ENCODE data around the gene DYNC1LI1.

The DYNC1LI1 gene

DNA sequence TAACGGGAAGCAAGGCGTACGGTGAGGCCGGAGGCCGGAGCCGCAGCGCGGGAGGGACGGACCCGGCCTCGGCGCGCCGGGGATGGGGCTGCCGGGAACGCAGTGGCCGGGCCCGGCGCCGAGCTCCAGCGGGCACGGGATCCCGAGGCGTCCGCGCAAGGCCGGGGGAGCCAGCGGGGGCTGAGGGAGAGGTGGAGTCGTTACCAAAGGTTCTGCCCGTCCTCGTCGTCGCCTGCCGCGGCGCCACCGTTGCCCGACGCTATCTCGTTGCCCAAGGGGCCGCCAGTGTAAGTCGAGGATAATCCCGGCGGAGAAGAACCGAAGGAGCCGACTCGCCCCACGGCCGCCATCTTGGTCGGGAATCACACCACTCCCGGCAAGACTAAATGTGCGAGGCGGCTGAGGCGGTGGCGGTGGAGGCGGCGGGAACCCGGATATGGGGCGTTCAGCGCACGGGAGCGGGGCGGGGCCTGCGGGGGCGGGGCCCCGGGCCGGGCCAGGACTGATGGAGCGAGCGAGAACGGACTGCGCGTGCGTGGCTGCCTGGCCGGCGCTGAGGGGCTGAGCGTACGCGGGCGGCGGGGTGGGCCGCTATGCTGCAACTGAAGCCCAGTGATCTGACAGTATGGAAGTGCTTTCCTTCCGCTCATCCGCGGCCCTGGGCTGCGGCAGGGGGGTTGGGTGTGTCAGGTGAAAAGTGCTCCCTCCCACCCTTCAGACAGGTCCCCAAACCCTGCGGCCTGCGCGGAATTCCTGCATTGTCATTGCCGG lies at the start of gene DYNC1LI1:
Gene DYNC1LI1, minus strand, starts transcription at position 438 of the 771 bp plus-strand sequence. Its CDS starts 88 bp downstream, at position 350.
- peak; percentile 92 for DNase-seq

DNA sequence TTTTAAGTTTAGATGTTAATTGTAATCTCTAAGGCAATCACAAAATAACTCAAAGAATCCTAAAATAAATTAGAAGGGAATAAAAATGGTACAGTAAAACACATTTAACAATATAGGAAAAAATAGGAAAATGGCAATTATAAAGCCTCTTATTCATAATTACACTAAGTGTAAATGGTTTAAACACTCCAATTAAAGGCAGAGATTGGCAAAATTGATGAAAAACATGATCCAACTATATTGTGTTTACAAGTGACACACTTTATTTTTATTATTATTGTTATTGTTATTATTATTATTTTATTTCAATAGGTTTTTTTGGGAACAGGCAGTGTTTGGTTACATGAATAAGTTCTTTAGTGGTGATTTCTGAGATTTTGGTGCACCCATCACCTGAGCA lies 48.7 kb upstream of the DYNC1LI1 start:
- no peak for DNase-seq

GRCh38 chr3:32616267-32616962 lies 45.8 kb upstream of the DYNC1LI1 start:
- DNase-seq, result no peak

DNA sequence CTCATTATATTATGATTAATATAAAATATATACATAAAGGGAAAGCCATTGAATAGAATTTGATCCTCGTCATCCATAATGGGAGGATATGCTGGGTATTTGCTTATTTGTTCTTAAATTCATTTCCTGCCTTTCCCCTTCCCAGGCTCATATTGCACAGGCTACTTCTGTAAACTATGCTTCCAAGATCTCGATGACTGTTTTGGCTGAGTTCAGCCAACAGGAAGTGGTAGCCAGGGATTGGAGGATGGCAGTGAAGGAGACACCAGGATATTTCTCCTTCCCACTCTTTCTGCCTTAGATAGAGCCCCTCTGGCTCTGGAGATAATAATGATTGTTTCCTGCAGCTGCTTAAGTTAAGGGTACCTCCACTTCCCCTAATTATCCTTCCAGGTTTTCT lies 44.3 kb upstream of the DYNC1LI1 start:
- DNase-seq, result no peak

DNA sequence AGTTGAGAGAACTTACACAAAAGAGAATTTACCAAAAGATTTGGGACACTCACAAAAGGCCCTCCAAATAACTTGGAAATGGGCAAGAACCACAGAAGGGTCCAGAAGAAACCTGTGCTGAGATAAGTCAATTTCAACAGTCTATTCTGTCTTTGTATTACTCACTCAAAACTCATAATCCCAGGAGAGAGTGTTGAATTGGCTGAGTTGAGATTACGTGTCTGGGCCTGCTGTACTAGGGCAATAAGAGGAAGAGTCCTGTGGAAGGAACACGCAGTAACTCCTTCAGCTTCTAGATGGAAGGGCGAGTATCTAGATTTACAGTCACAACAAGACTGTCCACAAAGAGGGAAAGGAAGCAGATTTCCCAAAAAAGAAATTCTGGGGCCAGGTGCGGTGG lies 42.5 kb upstream of the DYNC1LI1 start:
- no peak for DNase-seq

DNA sequence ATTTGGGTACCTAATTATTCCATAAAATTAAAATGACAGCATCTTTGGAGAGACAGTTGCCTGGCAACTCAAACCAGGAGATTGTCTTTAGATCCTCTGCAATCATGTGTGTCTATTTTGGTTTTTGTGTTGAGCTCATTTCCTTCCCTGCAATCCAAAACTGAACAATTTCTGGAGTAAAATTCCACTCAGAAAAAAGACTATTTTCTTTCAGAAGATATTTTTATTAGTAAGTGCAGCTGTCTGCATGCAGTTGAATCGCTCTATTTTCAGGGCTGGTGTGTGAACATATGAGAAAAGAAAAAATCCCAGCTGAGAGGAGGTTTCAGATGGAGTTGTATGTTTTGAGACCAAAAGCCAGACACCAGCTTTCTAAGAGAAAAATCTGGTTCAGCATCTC lies 41.9 kb upstream of the DYNC1LI1 start:
- DNase-seq, result no peak

- no peak for DNase-seq
Measured at GRCh38 chr3:32607522-32607921, 36.9 kb upstream of the DYNC1LI1 start.

- no peak for DNase-seq
Measured at GRCh38 chr3:32606960-32607359, 36.3 kb upstream of the DYNC1LI1 start.

GRCh38 chr3:32606277-32606676 lies 35.6 kb upstream of the DYNC1LI1 start:
- no peak for DNase-seq

DNA sequence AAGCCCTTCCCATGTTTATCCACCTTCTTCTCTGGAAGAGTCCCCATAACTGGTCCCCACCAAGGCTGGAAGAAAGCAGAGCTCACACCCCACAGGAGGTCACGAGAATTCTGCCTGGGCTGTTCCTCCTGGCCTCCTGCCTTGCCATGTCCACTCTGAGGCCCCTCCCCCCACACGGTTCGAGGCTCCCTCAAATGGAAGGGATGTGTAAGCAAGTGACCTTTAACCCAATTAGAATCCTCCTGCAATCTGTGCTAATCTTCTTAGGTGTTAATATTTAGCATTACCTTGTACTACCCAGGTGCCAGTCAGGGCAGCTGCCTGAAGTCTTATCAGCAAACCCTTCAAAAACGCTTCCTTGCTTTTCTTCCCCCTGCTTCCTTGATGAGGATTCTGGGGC lies 32.4 kb upstream of the DYNC1LI1 start:
- no peak for DNase-seq

DNA sequence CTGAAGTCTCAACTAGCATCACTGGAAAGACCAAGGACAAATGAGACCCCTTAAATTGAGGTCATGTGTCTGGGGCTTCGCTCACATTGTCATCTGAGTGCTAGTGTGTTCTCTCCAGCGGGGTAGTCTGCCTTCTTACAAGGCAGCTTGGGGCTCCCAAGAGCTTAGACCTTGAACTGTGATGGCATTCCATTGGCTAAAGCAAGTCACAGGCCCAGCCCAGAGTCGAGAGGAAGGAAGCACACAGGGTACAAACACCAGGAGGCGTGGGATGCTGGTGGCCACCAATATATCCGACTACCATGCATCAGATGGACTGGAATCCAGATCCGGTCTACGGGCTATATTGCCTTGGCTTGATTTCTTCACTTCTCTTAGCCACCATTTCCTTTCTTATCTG lies 31.5 kb upstream of the DYNC1LI1 start:
- DNase-seq, result no peak

- no peak for DNase-seq
Measured at GRCh38 chr3:32601722-32602121, 31.1 kb upstream of the DYNC1LI1 start.

DNA sequence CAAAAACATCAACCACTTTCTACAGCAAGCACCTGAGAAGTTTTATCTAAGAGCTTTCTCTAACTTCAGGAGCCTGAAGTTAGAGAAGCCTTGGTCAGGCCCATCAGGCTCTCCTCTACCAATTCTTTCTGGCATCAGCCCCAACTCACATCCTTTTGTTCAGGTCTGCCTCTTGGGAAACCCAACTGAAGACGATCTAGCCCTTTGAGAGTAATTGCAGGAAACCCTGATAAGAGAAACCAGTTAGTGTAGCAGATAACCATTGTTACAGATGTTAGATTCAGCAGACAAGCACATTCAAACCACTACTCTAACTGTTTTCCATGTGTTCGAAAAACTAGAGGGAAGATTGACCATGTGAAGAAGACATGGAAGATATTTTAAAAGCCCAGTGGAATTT lies 27.0 kb upstream of the DYNC1LI1 start:
- DNase-seq, result no peak

GRCh38 chr3:32596909-32597369 lies 26.3 kb upstream of the DYNC1LI1 start:
- DNase-seq, result no peak

GRCh38 chr3:32596282-32596908 lies 25.7 kb upstream of the DYNC1LI1 start:
- DNase-seq, result no peak

- DNase-seq, result no peak
Measured at GRCh38 chr3:32595323-32595722, 24.7 kb upstream of the DYNC1LI1 start.

- DNase-seq, result no peak
Measured at GRCh38 chr3:32593903-32594525, 23.4 kb upstream of the DYNC1LI1 start.

DNA sequence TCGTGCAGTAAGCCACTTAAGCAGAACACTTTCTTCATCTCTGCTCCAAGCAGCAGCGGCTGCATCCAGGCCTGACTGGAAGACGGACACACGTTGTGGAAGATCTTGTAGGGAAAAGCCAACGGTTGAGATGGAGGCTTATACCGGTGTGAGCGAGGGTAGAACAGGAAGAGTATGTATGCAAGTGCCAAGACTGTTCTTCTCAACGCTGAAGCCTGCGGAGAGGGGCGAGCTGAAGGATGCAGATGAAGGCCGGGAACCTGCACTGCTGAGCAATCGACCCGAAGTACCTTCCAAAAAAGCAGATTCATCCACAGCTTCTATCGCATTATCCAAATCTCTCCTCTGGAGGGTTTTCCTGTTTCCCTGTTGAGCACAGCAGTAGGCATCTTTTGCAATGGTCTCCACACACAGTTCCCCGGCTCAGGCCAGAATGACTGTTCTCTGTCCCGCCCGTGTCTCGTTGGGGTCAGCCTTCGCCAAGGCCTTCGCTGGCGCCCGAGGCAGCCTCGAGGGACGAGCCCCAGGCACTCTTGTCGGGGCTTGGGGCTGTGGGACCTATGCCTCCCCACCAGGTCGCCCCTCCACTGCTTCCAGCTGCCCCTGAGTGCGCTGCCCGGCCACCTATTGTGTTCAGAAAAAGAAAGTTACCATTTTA lies 22.2 kb upstream of the DYNC1LI1 start:
- no peak for DNase-seq

DNA sequence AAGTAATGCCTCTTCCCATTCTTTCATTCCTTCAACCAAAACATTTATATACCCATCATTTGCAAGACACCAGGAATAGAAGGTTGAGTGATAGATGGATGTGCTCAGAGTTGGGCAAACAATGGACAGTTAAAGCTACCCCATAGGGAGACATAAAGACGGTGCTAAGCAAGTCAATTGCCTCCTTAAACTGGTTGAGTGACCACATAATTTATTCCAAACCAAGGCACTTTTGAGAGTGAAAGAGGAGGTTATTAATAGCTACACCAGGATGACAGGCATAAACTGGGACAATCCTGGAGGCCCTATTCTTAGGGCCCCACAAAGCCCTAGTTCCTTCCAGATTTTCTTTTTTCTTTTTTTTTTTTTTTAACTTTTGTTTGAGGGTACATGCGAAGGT lies 21.4 kb upstream of the DYNC1LI1 start:
- DNase-seq, result peak; percentile 14

DNA sequence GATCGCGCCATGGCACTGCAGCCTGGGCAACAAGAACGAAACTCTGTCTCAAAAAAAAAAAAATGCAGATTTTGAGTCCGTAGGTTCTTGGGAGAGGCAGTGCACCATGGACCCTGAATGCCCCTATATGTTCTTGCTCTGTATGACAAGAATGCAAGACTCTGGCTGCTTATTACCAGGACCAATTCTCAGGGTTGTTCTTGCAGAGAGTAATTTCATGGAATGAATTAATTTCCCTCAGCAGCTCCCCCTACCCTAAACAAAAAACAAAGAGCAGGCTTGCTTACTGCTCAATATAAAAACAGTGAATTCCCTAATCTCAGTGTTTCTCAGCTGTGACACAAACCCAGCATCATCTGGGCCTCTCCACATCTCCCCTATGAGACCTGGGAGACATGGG lies 20.5 kb upstream of the DYNC1LI1 start:
- DNase-seq, result no peak

DNA sequence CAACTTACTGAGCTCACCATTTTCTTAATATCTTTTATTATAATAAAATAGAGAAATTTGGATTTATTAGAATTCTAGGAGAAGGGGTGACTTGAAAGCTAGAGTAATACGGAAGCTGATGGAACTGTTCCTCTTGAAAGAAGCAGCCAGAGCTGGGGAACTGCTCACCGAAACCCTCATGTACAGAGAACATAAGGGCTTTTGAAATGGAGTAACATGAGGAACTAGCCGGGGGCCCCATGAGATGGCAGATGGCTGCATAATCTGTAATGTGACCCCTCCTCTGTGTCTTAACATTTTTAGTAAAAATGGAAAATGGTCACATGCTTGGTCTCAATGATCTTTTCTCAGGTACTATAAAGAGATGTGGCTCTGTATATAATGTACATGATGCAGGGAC lies 15.7 kb upstream of the DYNC1LI1 start:
- no peak for DNase-seq

- DNase-seq, result no peak
Measured at GRCh38 chr3:32584660-32585059, 14.0 kb upstream of the DYNC1LI1 start.

- no peak for DNase-seq
Measured at GRCh38 chr3:32583708-32584107, 13.1 kb upstream of the DYNC1LI1 start.
